HG03025 (cell line): Measurements from ENCODE around the gene PRTFDC1.

Experiments used
- ATAC-seq: cut with Tn5 transposase; IDR thresholded peaks from one replicate; pipeline ENCODE4 v1.9.1; 2021; ENCODE audit warnings: mild to moderate bottlenecking, moderate library complexity; ENCODE audit not compliant: unreplicated experiment, low FRiP score

PRTFDC1 gene

GRCh38 chr10:24882047-24882698 is 70.2 kb downstream of the PRTFDC1 start:
- no peak for ATAC-seq

- no peak for ATAC-seq
These were observed 72.5 kb downstream of the PRTFDC1 start for GRCh38 chr10:24879861-24880260.

DNA sequence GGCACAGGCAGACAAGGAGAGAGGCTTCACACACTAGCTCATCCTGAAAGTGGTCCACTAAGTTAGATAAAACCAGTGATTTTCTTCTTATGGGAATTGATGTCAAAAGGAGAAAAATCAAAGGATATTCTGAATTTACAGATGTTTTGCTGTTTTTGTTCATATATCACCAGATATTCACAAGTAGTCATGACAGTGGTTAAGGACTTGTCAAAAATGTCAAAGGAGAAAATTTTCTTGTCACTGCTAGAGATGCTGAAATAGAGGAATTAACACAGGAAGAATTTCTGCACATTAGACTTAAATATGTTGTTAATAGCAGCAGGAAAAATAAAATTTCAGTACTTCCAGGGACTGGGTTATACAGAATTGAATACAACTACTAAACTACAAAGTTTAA is 78.3 kb downstream of the PRTFDC1 start:
- ATAC-seq: no peak

- no peak for ATAC-seq
These were observed 79.1 kb downstream of the PRTFDC1 start for GRCh38 chr10:24873281-24873683.

DNA sequence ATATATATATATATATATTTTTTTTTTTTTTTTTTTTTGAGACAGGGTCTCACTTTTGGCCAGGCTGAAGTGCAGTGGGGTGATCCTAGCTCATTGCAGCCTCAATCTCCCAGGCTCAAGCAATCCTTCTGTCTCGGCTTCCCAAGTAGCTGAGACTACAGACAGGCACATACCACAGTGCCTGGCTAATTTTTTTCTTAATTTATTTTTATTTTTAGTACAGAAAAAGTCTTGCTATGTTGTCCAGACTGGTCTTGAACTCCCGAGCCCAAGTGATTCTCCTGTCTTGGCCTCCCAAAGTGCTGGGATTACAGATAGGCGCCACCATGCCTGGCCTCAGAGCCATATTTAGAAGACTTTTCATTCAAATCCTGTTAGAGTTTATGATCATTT is 79.6 kb downstream of the PRTFDC1 start:
- ATAC-seq: no peak

DNA sequence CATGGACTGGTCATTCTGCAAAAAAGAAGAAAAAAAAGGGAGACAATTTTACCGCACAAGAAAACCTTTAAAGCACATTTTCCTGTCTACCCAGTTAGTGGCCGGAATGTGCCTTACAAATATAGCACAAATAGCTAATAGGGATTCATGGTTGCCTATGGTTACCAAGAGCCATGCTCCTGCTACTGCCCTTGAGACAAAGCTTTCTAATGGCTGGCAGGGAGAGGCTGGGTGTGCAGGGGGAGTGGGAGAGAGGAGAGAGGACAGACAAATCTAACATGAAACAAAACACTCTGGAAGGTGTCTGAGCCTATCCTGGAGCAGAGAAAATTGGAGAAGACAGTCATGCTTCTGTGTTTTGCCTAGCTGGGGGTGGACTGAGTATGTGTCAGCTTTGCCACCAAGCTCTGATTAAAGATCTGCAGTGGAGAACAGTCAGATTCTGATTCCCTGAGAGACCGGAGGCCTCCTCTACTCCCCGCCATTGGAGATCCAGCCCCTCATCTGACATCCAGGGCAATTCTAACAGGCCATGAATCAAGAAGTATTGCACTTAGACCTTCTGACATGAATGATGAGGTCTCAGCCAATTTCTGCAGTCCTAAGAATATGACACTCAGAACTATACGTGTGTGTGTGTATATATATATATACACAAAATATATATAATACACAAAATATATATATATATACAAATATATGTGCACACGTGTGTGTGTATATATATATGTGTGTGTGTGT is 80.2 kb downstream of the PRTFDC1 start:
- no peak for ATAC-seq

- no peak for ATAC-seq
These were observed 81.1 kb downstream of the PRTFDC1 start for GRCh38 chr10:24871011-24871935.

- no peak for ATAC-seq
These were observed 82.9 kb downstream of the PRTFDC1 start for GRCh38 chr10:24869354-24870015.

GRCh38 chr10:24866604-24867583 is 85.5 kb downstream of the PRTFDC1 start:
- ATAC-seq: no peak

- no peak for ATAC-seq
These were observed 86.6 kb downstream of the PRTFDC1 start for GRCh38 chr10:24865783-24866182.

GRCh38 chr10:24862589-24862988 is 89.8 kb downstream of the PRTFDC1 start:
- ATAC-seq: no peak

GRCh38 chr10:24858288-24859270 is 93.8 kb downstream of the PRTFDC1 start:
- no peak for ATAC-seq

GRCh38 chr10:24857031-24857725 is 95.2 kb downstream of the PRTFDC1 start:
- no peak for ATAC-seq

- no peak for ATAC-seq
These were observed 98.2 kb downstream of the PRTFDC1 start for GRCh38 chr10:24854256-24854655.

DNA sequence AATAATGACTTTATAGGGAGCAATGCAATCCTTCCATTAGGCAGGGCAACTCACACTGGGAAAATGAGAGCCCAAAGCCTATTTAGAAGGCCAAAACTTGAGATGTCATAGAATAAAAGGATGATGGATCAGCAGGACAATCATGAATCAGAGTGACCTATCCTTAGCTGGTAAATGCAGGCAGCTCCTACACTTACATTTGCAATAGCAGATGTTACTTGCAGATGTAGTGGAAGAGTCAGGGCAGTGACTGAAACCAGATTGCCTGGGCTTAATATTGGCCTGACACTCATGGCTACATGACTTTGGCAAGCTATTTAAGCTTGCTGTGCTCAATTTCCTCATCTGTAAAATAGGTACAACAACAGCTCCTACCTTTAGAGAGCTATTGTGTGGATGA is 98.7 kb downstream of the PRTFDC1 start:
- no peak for ATAC-seq

GRCh38 chr10:24851629-24852028 is 100.8 kb downstream of the PRTFDC1 start:
- ATAC-seq: no peak

DNA sequence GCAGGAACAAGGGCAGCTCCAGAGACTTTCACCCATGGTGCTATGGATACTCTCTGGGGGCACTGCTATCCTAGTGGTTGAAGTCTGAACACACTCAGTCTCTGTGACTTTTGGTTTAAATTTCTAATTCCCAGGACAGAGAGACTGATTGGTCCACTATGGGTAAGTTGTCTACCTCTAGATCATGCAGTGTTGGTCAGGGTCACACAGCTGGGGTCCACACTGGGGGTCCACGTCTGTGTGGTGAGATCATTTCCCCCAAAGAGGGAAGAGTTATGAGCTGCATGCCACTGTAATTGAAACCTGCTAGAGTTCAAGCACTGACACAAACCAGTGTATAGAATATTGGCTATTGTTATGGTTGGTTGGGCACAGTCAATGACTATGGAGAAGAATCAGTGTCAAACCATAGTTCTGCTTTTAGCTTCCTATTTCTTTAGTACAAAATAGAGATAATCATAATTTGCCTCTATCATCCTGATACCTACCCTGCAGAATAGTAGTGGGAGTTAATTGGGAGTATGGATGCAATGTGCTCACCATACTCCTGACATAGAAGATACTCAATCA is 101.6 kb downstream of the PRTFDC1 start:
- ATAC-seq: no peak
